GM23338 (cell line): ENCODE data around the gene ELOVL7. TPM values are rescaled to one million over a fixed set of nuclear protein-coding genes. Genes with fewer than 3 reads are reported as not detected.

Experiments
- ATAC-seq: fragments of 200-7000 bp; cut with Tn5 transposase; 3 replicates; pipeline ENCODE4 v1.9.1; 2020
- DNase-seq: peaks from one replicate; pipeline ENCODE4 v3.0.0-alpha.2; 2015; ENCODE audit warnings: low spot score
- H2AFZ ChIP-seq: fragments of 200-600 bp; sonication (generic); 2 replicates; pipeline ENCODE4 v1.8.0; 2016; ENCODE audit warnings: antibody characterized with exemption, mild to moderate bottlenecking, moderate library complexity
- H3F3A ChIP-seq: fragments of 200-600 bp; sonication (generic); replicated peaks from 2 replicates; pipeline ENCODE4 v1.8.0; 2017; ENCODE audit warnings: antibody characterized with exemption, mixed run types, low read depth
- H3K27ac ChIP-seq: fragments of 200-600 bp; sonication (generic); 2 replicates; pipeline ENCODE4 v1.6.1; 2016; ENCODE audit warnings: low read depth
- H3K27me3 ChIP-seq: fragments of 200-600 bp; sonication (generic); 2 replicates; pipeline ENCODE4 v1.8.0; 2016; ENCODE audit warnings: mild to moderate bottlenecking, mixed run types, moderate library complexity; ENCODE audit not compliant: insufficient read depth
- H3K36me3 ChIP-seq: fragments of 200-600 bp; sonication (generic); 2 replicates; pipeline ENCODE4 v1.8.0; 2016; ENCODE audit warnings: mild to moderate bottlenecking; ENCODE audit not compliant: insufficient read depth
- H3K4me1 ChIP-seq: fragments of 200-600 bp; sonication (generic); 2 replicates; pipeline ENCODE4 v1.8.0; 2016; ENCODE audit warnings: mild to moderate bottlenecking, moderate library complexity; ENCODE audit not compliant: insufficient read depth
- H3K4me2 ChIP-seq: fragments of 200-600 bp; sonication (generic); 2 replicates; pipeline ENCODE4 v1.7.1; 2017; ENCODE audit warnings: mixed run types
- H3K4me3 ChIP-seq: fragments of 200-600 bp; sonication (generic); 2 replicates; pipeline ENCODE4 v1.6.1; 2016; ENCODE audit warnings: mixed run types
- H3K79me2 ChIP-seq: fragments of 200-600 bp; sonication (generic); replicated peaks from 2 replicates; pipeline ENCODE4 v1.8.0; 2017; ENCODE audit warnings: mild to moderate bottlenecking; ENCODE audit not compliant: insufficient read depth
- H3K9me2 ChIP-seq: fragments of 200-600 bp; sonication (generic); 2 replicates; pipeline ENCODE4 v1.8.0; 2017; ENCODE audit not compliant: insufficient read depth
- H4K20me1 ChIP-seq: fragments of 200-600 bp; sonication (generic); replicated peaks from 2 replicates; pipeline ENCODE4 v1.8.0; 2017; ENCODE audit warnings: mild to moderate bottlenecking; ENCODE audit not compliant: insufficient read depth
- H3K27ac Mint-ChIP-seq: 2 replicates; pipeline ENCODE4 v1.8.0; 2020; ENCODE audit warnings: inconsistent platforms, mild to moderate bottlenecking, moderate library complexity, mixed read lengths
- H3K27me3 Mint-ChIP-seq: 3 replicates; pipeline ENCODE4 v1.8.0; 2022; ENCODE audit warnings: low read depth, mild to moderate bottlenecking, moderate library complexity, mixed read lengths, inconsistent platforms; ENCODE audit not compliant: insufficient read depth, poor library complexity
- H3K36me3 Mint-ChIP-seq: 3 replicates; pipeline ENCODE4 v1.8.0; 2021; ENCODE audit warnings: low read depth, mild to moderate bottlenecking, inconsistent platforms, moderate library complexity, mixed read lengths
- H3K4me1 Mint-ChIP-seq: 3 replicates; pipeline ENCODE4 v1.8.0; 2020; ENCODE audit warnings: mild to moderate bottlenecking, inconsistent platforms, mixed read lengths
- H3K4me3 Mint-ChIP-seq: 3 replicates; pipeline ENCODE4 v1.8.0; 2021; ENCODE audit warnings: moderate library complexity, mild to moderate bottlenecking, inconsistent platforms, mixed read lengths
- H3K9me3 Mint-ChIP-seq: 3 replicates; pipeline ENCODE4 v1.8.0; 2020; ENCODE audit warnings: moderate library complexity, mild to moderate bottlenecking, inconsistent platforms, mixed read lengths
- CREB1 ChIP-seq: fragments of 250-450 bp; sonication (Bioruptor Pico); IDR thresholded peaks from 2 replicates; pipeline ENCODE4 v1.5.0; 2020; ENCODE audit warnings: low read depth, mild to moderate bottlenecking, moderate library complexity
- CTCF ChIP-seq, 2 experiments: fragments of 200-600 bp in 1 of 2; sonication (generic) in 1 of 2; conservative IDR thresholded peaks; 2 replicates each; pipeline versions ENCODE4 v1.5.1 to v1.6.1; 2016 to 2017; ENCODE audit warnings: antibody characterized with exemption in 2 of 2, low read depth in 2 of 2, mild to moderate bottlenecking in 2 of 2, moderate library complexity in 1 of 2
- ETS1 ChIP-seq: IDR thresholded peaks from 2 replicates; pipeline ENCODE4 v1.6.1; 2016; ENCODE audit warnings: antibody characterized with exemption
- EZH2 ChIP-seq: fragments of 200-600 bp; sonication (generic); IDR thresholded peaks from one replicate; pipeline ENCODE4 v1.8.0; 2017; ENCODE audit warnings: antibody characterized with exemption, mild to moderate bottlenecking, low read depth; ENCODE audit not compliant: unreplicated experiment
- EZH2phosphoT487 ChIP-seq: fragments of 200-600 bp; sonication (generic); IDR thresholded peaks from one replicate; pipeline ENCODE4 v1.8.1; 2018; ENCODE audit warnings: antibody characterized with exemption; ENCODE audit not compliant: unreplicated experiment
- JUNB ChIP-seq: IDR thresholded peaks from one replicate; pipeline ENCODE4 v1.6.1; 2016; ENCODE audit warnings: antibody characterized with exemption; ENCODE audit not compliant: unreplicated experiment
- NANOG ChIP-seq: IDR thresholded peaks from 2 replicates; pipeline ENCODE4 v1.6.1; 2016; ENCODE audit warnings: antibody characterized with exemption, borderline replicate concordance
- POLR2AphosphoS5 ChIP-seq: IDR thresholded peaks from 2 replicates; pipeline ENCODE4 v1.6.1; 2016; ENCODE audit warnings: antibody characterized with exemption, low read depth
- REST ChIP-seq: IDR thresholded peaks from one replicate; pipeline ENCODE4 v1.6.1; 2018; ENCODE audit warnings: antibody characterized with exemption; ENCODE audit not compliant: unreplicated experiment
- STAT1 ChIP-seq: IDR thresholded peaks from one replicate; pipeline ENCODE4 v1.6.1; 2016; ENCODE audit warnings: antibody characterized with exemption; ENCODE audit not compliant: unreplicated experiment
- ZNF114 ChIP-seq: fragments of 250-450 bp; sonication (Bioruptor Pico); IDR thresholded peaks from 2 replicates; pipeline ENCODE4 v1.5.0; 2020; ENCODE audit warnings: mild to moderate bottlenecking, moderate library complexity
- ZNF331 ChIP-seq: fragments of 250-450 bp; sonication (Bioruptor Pico); IDR thresholded peaks from 2 replicates; pipeline ENCODE4 v1.5.0; 2020; ENCODE audit warnings: low read depth, mild to moderate bottlenecking, moderate library complexity
- polyA plus RNA-seq: library from polyadenylated mRNA; unstranded; fragments of >200 nt; fragmentation: Nextera tagmentation; extraction: Ambion mirVana; gene quantifications from 2 replicates; pipeline ENCODE4 v1.2.1, GENCODE V29; 2016
- total RNA-seq: library from RNA; depleted of rRNA; stranded (reverse); fragments of >200 nt; shearing (Covaris generic); gene quantifications from 2 replicates; pipeline ENCODE4 v1.2.3, GENCODE V29; 2014
- TF ChIP-seq, protein P1 (sequence below): fragments of 250-450 bp; sonication (Bioruptor Pico); IDR thresholded peaks from 2 replicates; pipeline ENCODE4 v1.5.0; 2020; ENCODE audit warnings: mild to moderate bottlenecking, moderate library complexity

ELOVL7 gene
- total and polyA plus RNA-seq, 2 experiments from 2014 or later: 2.3 to 7.0 TPM

- Mint-ChIP-seq H3K27ac (no peak overlapping the region), H3K9me3 (peaks cover 7% of the 10 kb centered on the region), H3K27me3 (no peaks in the 10 kb centered on the region), H3K4me3 (no peak overlapping the region), H3K36me3 (peaks cover 36% of the 10 kb centered on the region), H3K4me1 (peaks cover 17% of the 10 kb centered on the region)
- no peaks in the 10 kb centered on the region for H3K79me2 ChIP-seq
- H3K36me3 ChIP-seq: peaks cover 4% of the 10 kb centered on the region; the same call in 1 of the 2 replicates
- H3K27me3 ChIP-seq: no peaks in the 10 kb centered on the region
- peaks cover 3% of the 10 kb centered on the region; the same call in 1 of the 2 replicates for H3K4me1 ChIP-seq
- TF ChIP-seq ZNF331 (CRISPR knock-in tag): no peak
- TF ChIP-seq NANOG: no peak
- TF ChIP-seq ZNF114 (CRISPR knock-in tag): no peak
- no peak for TF ChIP-seq STAT1
- TF ChIP-seq ETS1: no peak
- TF ChIP-seq EZH2phosphoT487: no peak
- no peak for TF ChIP-seq JUNB
- no peak for TF ChIP-seq EZH2
- TF ChIP-seq CREB1 (CRISPR knock-in tag): no peak
- TF ChIP-seq, protein P1, sequence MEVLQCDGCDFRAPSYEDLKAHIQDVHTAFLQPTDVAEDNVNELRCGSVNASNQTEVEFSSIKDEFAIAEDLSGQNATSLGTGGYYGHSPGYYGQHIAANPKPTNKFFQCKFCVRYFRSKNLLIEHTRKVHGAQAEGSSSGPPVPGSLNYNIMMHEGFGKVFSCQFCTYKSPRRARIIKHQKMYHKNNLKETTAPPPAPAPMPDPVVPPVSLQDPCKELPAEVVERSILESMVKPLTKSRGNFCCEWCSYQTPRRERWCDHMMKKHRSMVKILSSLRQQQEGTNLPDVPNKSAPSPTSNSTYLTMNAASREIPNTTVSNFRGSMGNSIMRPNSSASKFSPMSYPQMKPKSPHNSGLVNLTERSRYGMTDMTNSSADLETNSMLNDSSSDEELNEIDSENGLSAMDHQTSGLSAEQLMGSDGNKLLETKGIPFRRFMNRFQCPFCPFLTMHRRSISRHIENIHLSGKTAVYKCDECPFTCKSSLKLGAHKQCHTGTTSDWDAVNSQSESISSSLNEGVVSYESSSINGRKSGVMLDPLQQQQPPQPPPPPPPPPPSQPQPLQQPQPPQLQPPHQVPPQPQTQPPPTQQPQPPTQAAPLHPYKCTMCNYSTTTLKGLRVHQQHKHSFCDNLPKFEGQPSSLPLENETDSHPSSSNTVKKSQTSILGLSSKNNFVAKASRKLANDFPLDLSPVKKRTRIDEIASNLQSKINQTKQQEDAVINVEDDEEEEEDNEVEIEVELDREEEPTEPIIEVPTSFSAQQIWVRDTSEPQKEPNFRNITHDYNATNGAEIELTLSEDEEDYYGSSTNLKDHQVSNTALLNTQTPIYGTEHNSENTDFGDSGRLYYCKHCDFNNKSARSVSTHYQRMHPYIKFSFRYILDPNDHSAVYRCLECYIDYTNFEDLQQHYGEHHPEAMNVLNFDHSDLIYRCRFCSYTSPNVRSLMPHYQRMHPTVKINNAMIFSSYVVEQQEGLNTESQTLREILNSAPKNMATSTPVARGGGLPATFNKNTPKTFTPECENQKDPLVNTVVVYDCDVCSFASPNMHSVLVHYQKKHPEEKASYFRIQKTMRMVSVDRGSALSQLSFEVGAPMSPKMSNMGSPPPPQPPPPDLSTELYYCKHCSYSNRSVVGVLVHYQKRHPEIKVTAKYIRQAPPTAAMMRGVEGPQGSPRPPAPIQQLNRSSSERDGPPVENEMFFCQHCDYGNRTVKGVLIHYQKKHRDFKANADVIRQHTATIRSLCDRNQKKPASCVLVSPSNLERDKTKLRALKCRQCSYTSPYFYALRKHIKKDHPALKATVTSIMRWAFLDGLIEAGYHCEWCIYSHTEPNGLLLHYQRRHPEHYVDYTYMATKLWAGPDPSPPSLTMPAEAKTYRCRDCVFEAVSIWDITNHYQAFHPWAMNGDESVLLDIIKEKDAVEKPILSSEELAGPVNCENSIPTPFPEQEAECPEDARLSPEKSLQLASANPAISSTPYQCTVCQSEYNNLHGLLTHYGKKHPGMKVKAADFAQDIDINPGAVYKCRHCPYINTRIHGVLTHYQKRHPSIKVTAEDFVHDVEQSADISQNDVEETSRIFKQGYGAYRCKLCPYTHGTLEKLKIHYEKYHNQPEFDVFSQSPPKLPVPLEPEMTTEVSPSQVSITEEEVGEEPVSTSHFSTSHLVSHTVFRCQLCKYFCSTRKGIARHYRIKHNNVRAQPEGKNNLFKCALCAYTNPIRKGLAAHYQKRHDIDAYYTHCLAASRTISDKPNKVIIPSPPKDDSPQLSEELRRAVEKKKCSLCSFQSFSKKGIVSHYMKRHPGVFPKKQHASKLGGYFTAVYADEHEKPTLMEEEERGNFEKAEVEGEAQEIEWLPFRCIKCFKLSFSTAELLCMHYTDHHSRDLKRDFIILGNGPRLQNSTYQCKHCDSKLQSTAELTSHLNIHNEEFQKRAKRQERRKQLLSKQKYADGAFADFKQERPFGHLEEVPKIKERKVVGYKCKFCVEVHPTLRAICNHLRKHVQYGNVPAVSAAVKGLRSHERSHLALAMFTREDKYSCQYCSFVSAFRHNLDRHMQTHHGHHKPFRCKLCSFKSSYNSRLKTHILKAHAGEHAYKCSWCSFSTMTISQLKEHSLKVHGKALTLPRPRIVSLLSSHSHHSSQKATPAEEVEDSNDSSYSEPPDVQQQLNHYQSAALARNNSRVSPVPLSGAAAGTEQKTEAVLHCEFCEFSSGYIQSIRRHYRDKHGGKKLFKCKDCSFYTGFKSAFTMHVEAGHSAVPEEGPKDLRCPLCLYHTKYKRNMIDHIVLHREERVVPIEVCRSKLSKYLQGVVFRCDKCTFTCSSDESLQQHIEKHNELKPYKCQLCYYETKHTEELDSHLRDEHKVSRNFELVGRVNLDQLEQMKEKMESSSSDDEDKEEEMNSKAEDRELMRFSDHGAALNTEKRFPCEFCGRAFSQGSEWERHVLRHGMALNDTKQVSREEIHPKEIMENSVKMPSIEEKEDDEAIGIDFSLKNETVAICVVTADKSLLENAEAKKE (CRISPR knock-in tag): no peak
- no peak for TF ChIP-seq CTCF (conservative IDR thresholded peaks at IDR 0.05; ENCODE audit: low read depth in 2 of 2)
- no peak for TF ChIP-seq REST
- TF ChIP-seq POLR2AphosphoS5: no peak
- H3K4me2 ChIP-seq: no peak overlapping the region
- ATAC-seq (no peak), DNase-seq (no peak)
- no peaks in the 10 kb centered on the region for H3F3A ChIP-seq
- no peaks in the 10 kb centered on the region for H4K20me1 ChIP-seq
- H3K27ac ChIP-seq: no peak overlapping the region
- no peak overlapping the region for H2AFZ ChIP-seq
- H3K9me2 ChIP-seq: 0 out of 2 replicates have a peak, but pooled peaks cover 6% of the 10 kb centered on the region
- no peak overlapping the region for H3K4me3 ChIP-seq
Measured at GRCh38 chr5:60887746-60888145, 43.7 kb upstream of the ELOVL7 start.
